GM12892 (cell line): ENCODE data around the gene HECW1.
"Not testable (repeated sequence)": the region's sequence is repeated elsewhere in the genome, so short reads cannot be mapped to it uniquely, and the experiment has no call there.

Experiments
- DNase-seq: peaks from one replicate; pipeline ENCODE4 v3.0.0; 2011; ENCODE audit not compliant: insufficient read length
- FAIRE-seq: peaks from 2 replicates; lab custom pipeline; 2011; peaks lifted over from hg19 to GRCh38; lab: Jason Lieb, UNC
- POLR2A ChIP-seq: IDR thresholded peaks from 2 replicates; pipeline ENCODE4 v1.6.1; 2011; ENCODE audit warnings: low read depth, low read length, control low read depth
- POLR2AphosphoS5 ChIP-seq: IDR thresholded peaks from 2 replicates; pipeline ENCODE4 v1.6.1; 2011; ENCODE audit warnings: low read depth, low read length, control low read depth
- TAF1 ChIP-seq: IDR thresholded peaks from 2 replicates; pipeline ENCODE4 v1.6.1; 2011; ENCODE audit warnings: low read depth, mild to moderate bottlenecking, control low read depth, low read length, borderline replicate concordance

HECW1 gene

DNA sequence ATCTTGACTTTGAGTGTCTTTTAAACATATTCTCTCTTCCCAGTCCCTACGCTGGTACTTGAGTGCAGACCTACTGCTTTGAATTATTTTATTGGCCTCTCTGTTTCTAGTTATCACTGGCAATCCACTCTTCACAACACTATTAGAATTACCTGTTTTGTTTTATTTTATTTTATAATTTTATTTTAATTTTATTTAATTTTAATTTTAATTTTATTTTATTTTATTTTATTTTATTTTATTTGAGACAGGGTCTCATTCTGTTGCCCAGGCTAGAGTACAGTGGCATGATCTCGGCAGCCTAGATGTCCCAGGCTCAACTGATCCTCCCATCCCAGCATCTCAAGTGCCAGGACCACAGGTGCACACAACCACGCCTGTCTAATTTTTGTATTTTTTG lies 477.3 kb downstream of the HECW1 start:
- FAIRE-seq (no peak), DNase-seq (no peak)
- TF ChIP-seq POLR2A (no peak), POLR2AphosphoS5 (no peak), TAF1 (no peak)

DNA sequence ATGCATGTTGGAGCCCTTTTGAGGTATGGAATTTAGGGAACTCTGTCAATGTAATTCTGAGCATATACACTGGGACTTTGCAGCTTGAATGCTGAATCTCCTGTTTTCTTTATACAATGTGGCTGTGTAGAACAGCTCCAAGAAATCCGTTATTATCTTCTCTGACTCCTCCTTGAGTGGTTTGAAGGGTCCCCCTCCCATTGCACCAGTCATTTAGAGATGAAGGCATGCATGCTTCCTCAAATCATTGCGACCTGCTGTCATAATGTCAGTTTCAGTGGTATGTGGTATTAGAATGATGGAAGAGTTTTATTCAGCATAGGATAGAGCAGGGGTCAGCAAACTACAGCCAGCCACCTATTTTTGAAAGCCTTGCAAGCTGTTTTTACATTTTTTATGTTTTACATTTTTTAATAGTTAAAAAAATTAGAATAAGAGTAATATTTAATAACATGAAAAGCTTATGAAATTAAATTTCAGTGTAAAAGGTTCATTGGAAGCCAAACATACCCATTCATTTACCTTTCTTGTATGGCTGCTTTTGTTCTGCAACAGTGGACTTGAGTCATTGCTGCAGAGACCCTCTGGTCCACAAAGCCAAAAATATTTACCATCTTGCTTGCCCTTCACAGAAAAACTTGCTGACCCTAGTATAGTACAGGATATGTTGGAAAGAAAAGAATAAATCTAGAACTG lies 478.6 kb downstream of the HECW1 start:
- DNase-seq (no peak), FAIRE-seq (peak; percentile 97)
- 0 out of 2 replicates have a peak, but pooled peaks have one; percentile 27 for TF ChIP-seq TAF1
- TF ChIP-seq POLR2A, result no peak
- TF ChIP-seq POLR2AphosphoS5, result peak; percentile 58

DNA sequence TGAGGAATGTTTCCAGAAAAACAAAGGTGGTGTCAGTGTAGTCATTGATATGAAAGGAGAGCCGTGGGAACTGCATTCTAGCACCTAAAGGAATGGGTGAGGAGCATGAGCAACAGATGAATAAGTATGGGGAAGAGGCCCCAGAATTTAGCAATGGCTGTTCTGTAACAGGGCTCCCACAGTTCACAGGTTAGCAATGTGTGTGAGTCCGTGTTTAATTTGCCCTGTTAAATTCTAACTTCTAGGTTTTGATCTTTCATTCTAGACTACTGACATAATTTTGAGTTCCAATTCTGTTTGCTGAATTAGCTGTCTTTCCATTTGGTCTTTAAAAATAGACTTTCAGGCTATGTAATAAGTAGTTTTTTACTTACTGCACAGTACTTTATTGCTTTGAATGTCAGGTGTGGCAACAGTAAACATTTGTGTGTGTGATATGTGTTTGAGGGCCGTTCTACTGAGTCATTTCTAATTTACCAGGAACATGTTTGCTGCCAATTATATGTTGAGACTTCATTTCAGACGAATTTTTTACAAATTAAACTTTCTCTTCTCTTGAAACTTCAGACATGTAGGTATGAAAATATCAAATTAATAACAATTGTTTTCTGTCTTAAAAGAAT lies 479.2 kb downstream of the HECW1 start:
- DNase-seq (no peak), FAIRE-seq (peak; percentile 24)
- TF ChIP-seq TAF1 (no peak), POLR2A (no peak), POLR2AphosphoS5 (no peak)

DNA sequence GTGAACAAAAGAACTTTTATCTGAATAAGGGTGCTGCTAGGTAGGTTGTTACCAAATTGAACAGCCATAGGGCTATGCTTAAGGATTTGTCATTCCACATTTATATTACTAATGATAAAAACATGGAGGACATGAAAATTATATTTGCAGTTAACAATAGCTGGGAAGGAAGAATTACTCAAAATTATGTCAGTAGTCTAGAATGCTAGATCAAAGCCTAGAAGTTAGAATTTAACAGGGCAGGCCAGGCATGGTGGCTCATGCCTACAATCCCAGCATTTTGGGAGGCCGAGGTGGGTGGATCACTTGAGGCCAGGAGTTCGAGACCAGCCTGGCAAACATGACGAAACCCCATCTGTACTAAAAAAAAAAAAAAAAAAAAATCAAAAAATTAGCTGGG lies 479.9 kb downstream of the HECW1 start:
- TF ChIP-seq POLR2AphosphoS5 (no peak), TAF1 (no peak), POLR2A (no peak)
- FAIRE-seq (no peak), DNase-seq (no peak)

DNA sequence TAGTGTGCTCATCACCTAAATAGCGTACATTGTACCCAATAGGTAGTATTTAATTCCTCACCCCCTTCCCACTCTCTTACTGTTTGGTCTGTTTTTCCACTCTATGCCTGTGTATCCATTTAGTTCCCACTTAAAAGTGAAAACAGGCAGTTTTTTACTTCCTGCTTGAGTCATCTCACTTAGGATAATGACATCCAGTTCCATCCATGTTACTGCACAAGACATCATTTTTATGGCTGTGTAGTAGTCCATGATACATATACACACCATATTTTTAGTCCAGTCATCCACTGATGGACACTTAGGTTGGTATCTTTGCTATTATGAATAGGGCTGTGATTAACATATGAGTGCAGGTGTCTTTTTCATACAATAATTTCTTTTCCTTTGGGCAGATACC lies 480.6 kb downstream of the HECW1 start:
- TF ChIP-seq TAF1 (no peak), POLR2A (no peak), POLR2AphosphoS5 (no peak)
- FAIRE-seq, result peak; percentile 48
- no peak for DNase-seq

DNA sequence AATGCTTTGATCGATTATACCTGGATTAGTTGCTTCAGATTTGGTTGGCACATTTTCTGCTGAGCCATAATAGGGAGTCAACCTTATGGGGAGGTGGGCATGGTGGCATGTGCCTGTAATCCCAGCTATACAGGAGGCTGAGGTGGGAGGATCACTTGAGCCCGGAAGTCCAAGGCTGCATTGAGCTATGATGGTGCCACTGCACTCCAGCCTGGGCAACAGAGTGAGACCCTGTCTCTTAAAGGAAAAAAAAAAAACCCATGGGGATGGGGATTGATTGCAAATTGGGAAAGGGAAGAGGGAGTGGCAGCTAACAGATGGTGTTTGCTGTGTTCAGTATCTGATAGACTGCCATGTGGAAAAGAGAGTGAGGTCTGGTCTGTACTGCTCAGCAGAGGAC lies 481.6 kb downstream of the HECW1 start:
- TF ChIP-seq POLR2A (no peak), TAF1 (no peak), POLR2AphosphoS5 (no peak)
- DNase-seq, result no peak
- FAIRE-seq, result peak; percentile 50

DNA sequence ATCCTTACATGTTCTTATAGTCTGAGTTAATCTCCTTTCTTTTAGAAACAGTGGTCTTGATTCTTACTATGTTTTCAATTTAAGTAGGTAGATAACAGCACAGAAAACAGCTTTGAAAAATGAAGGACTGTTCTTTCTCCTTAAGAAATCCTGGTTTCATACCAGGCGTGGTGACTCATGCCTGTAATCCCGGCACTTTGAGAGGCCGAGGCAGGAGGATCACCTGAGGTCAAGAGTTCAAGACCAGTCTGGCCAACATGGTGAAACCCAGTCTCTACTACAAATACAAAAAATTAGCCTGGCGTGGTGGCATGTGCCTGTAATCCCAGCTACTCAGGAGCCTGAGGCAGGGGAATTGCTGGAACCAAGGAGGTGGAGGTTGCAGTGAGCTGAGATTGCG lies 484.0 kb downstream of the HECW1 start:
- not testable (repeated sequence) for FAIRE-seq, DNase-seq

DNA sequence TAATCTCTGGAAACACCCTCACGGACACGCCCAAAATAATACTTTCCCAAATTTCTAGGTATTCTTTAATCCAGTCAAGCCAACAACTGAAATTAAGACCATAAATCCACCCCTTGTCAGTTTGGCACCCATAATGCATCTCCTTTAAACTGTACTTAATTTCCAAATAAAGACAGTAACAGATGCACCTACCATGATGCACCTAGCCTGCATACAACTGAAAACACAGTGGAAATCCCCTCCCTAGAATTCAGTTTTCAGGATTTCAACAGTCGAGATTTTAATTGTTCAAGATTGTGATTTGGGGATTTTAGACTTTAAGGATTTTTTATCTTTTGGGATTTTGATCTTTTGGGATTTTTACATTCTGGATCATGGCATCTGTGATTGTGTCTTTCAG lies 487.6 kb downstream of the HECW1 start:
- TF ChIP-seq TAF1 (no peak), POLR2AphosphoS5 (no peak), POLR2A (no peak)
- FAIRE-seq (no peak), DNase-seq (no peak)

DNA sequence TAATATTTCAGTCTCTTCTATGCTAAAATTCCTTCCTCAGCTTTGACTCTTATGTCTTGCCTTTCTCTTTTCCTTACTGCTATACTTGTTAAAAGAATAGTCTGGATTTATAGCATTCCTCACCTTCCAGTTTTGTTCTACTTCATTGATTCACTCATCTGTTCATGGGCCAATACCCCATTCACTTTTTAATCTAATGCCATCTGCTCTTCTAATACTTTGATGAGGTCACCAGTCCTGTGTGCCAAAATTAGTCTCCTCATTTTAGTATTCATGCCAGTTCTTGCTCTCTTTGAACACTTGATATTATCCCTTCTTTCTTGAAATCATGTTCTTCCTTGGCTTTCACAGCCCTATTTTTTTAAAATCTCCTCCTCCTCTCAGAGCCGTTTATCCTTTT lies 489.8 kb downstream of the HECW1 start:
- no peak for DNase-seq
- FAIRE-seq, result no peak
- no peak for TF ChIP-seq TAF1
- no peak for TF ChIP-seq POLR2A
- TF ChIP-seq POLR2AphosphoS5, result no peak

DNA sequence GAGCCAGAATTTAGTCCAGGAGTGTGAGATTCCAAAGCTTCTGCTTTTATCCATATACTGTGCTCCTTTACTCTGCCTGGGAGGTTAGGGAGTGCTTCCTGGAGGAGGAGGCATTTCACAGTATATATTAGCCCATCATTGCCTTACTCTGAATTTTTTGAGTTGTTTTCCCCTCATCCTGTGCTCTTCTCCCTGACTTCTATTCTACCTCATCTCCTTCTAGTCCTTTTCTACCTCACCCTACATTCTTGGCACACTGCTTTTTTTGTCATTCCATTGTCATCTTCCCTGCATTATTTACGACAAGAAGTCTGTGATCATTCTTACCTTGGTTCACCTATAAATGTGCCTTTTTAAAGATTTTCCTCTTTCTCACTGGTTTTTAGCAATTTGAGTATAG lies 491.8 kb downstream of the HECW1 start:
- no peak for TF ChIP-seq TAF1
- TF ChIP-seq POLR2A, result no peak
- no peak for TF ChIP-seq POLR2AphosphoS5
- DNase-seq (no peak), FAIRE-seq (peak; percentile 58)

DNA sequence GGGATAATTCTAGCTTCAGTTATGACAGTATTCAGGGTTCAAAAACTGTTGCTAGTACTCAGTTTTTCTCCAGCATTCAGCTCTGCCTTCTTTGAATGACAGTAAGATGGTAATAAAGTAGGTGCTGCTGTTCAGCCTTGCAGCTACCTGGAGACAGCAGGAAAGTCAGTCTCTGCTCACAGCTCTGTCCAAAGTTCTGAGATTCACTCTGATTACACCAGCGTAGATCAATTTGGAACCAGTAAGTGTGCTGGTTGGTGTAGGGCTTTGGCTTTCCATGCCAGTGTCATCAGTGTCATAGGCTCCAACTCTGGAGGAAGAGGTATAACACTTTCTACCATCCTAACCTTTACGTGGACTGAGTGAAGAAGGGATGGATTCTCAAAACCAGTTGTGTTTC lies 496.6 kb downstream of the HECW1 start:
- TF ChIP-seq POLR2AphosphoS5 (no peak), POLR2A (no peak), TAF1 (no peak)
- no peak for FAIRE-seq
- DNase-seq, result no peak

DNA sequence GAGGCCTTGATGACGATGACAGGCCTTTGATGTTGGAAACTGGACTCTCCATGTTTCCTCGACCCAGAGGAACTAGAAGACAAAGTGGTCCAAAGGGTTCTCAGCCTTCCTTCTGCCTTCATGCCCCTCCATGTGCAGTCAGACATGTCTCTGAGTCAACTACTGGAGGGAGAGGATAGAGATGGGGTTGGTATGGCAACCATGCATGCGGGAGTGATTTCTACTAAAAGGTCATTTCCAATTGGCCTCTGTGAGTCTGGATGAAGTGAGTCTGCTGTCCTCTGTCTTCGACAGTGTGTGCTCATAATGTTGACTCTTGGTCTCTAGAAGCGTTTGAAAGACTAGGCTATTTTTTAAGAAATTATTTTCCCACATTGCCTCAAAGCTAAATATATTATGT lies 499.7 kb downstream of the HECW1 start:
- DNase-seq, result no peak
- peak; percentile 74 for FAIRE-seq
- TF ChIP-seq POLR2A (no peak), POLR2AphosphoS5 (peak; percentile 26; the same call in 1 of the 2 replicates)
